GM12878 (cell line): ENCODE data around the gene SESN1.

Source experiments
- CBX5 ChIP-seq: sonication (generic); IDR thresholded peaks from 2 replicates; pipeline ENCODE4 v1.6.1; 2016; ENCODE audit warnings: low read depth, moderate library complexity, mild to moderate bottlenecking, inconsistent platforms
- CEBPZ ChIP-seq: fragments of 150-350 bp; IDR thresholded peaks from 2 replicates; pipeline ENCODE4 v1.6.1; 2016; ENCODE audit warnings: low read depth, low read length
- CREB1 ChIP-seq: IDR thresholded peaks from 2 replicates; pipeline ENCODE4 v1.6.1; 2012; ENCODE audit warnings: low read depth, mild to moderate bottlenecking, inconsistent platforms
- CTCF ChIP-seq, 3 experiments: IDR thresholded peaks in 2 of 3; conservative IDR thresholded peaks in 1 of 3; 2 replicates each; pipeline ENCODE4 v1.5.1; 2011; ENCODE audit warnings: low read depth in 3 of 3, low read length in 3 of 3, mild to moderate bottlenecking in 3 of 3, control low read depth in 2 of 3, moderate library complexity in 2 of 3, inconsistent platforms in 1 of 3, mixed read lengths in 1 of 3; ENCODE audit not compliant: control insufficient read depth in 2 of 3, insufficient read depth in 1 of 3; ENCODE audit errors: extremely low read depth in 1 of 3
- HDAC2 ChIP-seq: fragments of 200-600 bp; sonication (generic); IDR thresholded peaks from 2 replicates; pipeline ENCODE4 v1.6.1; 2017
- MAX ChIP-seq: IDR thresholded peaks from 2 replicates; pipeline ENCODE4 v1.6.1; 2012; ENCODE audit warnings: low read depth, low read length, improper control_type of control experiment
- POLR2A ChIP-seq: IDR thresholded peaks from 2 replicates; pipeline ENCODE4 v1.6.1; 2011; ENCODE audit warnings: low read depth, mild to moderate bottlenecking, low read length
- POLR2AphosphoS5 ChIP-seq: IDR thresholded peaks from 2 replicates; pipeline ENCODE4 v1.6.1; 2011; ENCODE audit warnings: mild to moderate bottlenecking, low read length, inconsistent platforms
- SMC3 ChIP-seq: IDR thresholded peaks from 2 replicates; pipeline ENCODE4 v1.6.1; 2011; ENCODE audit warnings: low read length, improper control_type of control experiment, borderline replicate concordance
- SP1 ChIP-seq: IDR thresholded peaks from one replicate; pipeline ENCODE4 v1.6.1; 2011; ENCODE audit warnings: low read depth, low read length

GRCh38 chr6:108966251-108966650 is 128.4 kb downstream of the SESN1 start:
- TF ChIP-seq CREB1: no peak
- TF ChIP-seq POLR2AphosphoS5: no peak
- no peak for TF ChIP-seq HDAC2
- TF ChIP-seq CTCF (IDR thresholded peaks at IDR 0.05 in 2 of 3, conservative IDR thresholded peaks at IDR 0.05 in 1 of 3; ENCODE audit: control insufficient read depth in 2 of 3, extremely low read depth in 1 of 3, insufficient read depth in 1 of 3, low read depth in 3 of 3, low read length in 3 of 3): no peak
- no peak for TF ChIP-seq SP1
- no peak for TF ChIP-seq CEBPZ
- no peak for TF ChIP-seq SMC3
- TF ChIP-seq MAX: no peak
- no peak for TF ChIP-seq CBX5
- no peak for TF ChIP-seq POLR2A
